Neural crest cell (in vitro differentiated cells): ENCODE measurements around the gene OSBPL6. TPM values are rescaled to one million over a fixed set of nuclear protein-coding genes. Genes with fewer than 3 reads are reported as not detected.

ENCODE experiments used
- DNase-seq: peaks from one replicate; pipeline ENCODE4 v3.0.0; 2021; ENCODE audit warnings: low read depth, mixed read lengths, low spot score
- H3K27ac Mint-ChIP-seq: one replicate; pipeline ENCODE4 v1.8.0; 2021; ENCODE audit warnings: mild to moderate bottlenecking, mixed read lengths; ENCODE audit not compliant: unreplicated experiment
- H3K27me3 Mint-ChIP-seq: 2 replicates; pipeline ENCODE4 v1.8.0; 2021; ENCODE audit warnings: low read depth, mild to moderate bottlenecking, mixed read lengths
- H3K36me3 Mint-ChIP-seq: 2 replicates; pipeline ENCODE4 v1.8.0; 2021; ENCODE audit warnings: low read depth, mild to moderate bottlenecking, mixed read lengths
- H3K4me1 Mint-ChIP-seq: 2 replicates; pipeline ENCODE4 v1.8.0; 2021; ENCODE audit warnings: mixed read lengths
- H3K4me3 Mint-ChIP-seq: one replicate; pipeline ENCODE4 v1.8.0; 2021; ENCODE audit warnings: mild to moderate bottlenecking, mixed read lengths
- H3K9me3 Mint-ChIP-seq: 2 replicates; pipeline ENCODE4 v1.8.0; 2021; ENCODE audit warnings: mixed read lengths
- total RNA-seq: library from RNA; stranded (reverse); gene quantifications from 2 replicates; pipeline ENCODE4 v1.2.1, GENCODE V29; 2021
- TF ChIP-seq, protein P1 (sequence below): fragments of 200-600 bp; sonication (generic); conservative IDR thresholded peaks from 2 replicates; pipeline ENCODE4 v1.5.0; 2021; ENCODE audit warnings: antibody characterized with exemption, mild to moderate bottlenecking

OSBPL6 gene
- total RNA-seq, 1 donor from 2014 or later: 10.8 TPM

DNA sequence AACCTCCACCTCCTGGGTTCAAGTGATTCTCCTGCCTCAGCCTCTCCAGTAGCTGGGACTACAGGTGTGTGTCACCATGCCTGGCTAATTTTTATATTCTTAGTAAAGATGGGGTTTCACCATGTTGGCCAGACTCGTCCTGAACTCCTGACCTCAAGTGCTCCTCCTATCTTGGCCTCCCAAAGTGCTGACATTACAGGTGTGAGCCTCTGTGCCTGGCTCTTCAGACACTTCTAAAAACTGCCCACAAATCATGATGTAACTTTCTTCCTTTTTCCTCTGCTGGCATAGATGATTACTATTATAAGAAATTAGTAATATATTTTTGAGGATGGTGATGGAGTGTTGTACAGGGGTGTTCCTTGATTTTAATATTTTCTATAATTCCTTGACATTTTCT lies 6.0 kb downstream of the OSBPL6 start:
- H3K9me3 Mint-ChIP-seq: no peaks in the 10 kb centered on the region
- H3K4me1 Mint-ChIP-seq: peaks cover 35% of the 10 kb centered on the region
- no peaks in the 10 kb centered on the region for H3K36me3 Mint-ChIP-seq
- DNase-seq: no peak
- TF ChIP-seq, protein P1, sequence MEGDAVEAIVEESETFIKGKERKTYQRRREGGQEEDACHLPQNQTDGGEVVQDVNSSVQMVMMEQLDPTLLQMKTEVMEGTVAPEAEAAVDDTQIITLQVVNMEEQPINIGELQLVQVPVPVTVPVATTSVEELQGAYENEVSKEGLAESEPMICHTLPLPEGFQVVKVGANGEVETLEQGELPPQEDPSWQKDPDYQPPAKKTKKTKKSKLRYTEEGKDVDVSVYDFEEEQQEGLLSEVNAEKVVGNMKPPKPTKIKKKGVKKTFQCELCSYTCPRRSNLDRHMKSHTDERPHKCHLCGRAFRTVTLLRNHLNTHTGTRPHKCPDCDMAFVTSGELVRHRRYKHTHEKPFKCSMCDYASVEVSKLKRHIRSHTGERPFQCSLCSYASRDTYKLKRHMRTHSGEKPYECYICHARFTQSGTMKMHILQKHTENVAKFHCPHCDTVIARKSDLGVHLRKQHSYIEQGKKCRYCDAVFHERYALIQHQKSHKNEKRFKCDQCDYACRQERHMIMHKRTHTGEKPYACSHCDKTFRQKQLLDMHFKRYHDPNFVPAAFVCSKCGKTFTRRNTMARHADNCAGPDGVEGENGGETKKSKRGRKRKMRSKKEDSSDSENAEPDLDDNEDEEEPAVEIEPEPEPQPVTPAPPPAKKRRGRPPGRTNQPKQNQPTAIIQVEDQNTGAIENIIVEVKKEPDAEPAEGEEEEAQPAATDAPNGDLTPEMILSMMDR: no peak
- no peak overlapping the region for H3K4me3 Mint-ChIP-seq
- no peak overlapping the region for H3K27ac Mint-ChIP-seq
- H3K27me3 Mint-ChIP-seq: no peaks in the 10 kb centered on the region

DNA sequence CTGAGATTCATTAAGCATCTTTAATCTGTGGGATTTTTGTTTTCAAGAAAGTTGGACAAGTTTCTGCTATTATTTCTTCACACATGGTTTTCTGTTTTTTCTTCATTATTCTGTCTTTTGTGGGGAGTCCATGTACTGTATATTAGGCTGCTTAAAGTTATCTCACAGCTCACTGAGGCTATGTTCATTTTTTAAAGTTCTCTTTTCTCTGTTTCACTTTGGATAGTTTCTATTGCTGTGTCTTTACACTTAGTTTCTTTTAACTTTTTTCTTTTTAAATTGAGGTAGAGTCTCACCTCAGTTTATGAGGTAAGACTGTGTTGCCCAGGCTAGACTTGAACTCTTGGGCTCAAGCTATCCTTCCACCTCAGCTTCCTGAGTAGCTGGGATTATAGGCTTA lies 8.6 kb downstream of the OSBPL6 start:
- no peak overlapping the region for H3K27ac Mint-ChIP-seq
- peaks cover 21% of the 10 kb centered on the region for H3K4me1 Mint-ChIP-seq
- H3K9me3 Mint-ChIP-seq: no peaks in the 10 kb centered on the region
- DNase-seq: no peak
- TF ChIP-seq, protein P1: no peak
- no peaks in the 10 kb centered on the region for H3K36me3 Mint-ChIP-seq
- H3K4me3 Mint-ChIP-seq: no peak overlapping the region
- H3K27me3 Mint-ChIP-seq: no peaks in the 10 kb centered on the region

DNA sequence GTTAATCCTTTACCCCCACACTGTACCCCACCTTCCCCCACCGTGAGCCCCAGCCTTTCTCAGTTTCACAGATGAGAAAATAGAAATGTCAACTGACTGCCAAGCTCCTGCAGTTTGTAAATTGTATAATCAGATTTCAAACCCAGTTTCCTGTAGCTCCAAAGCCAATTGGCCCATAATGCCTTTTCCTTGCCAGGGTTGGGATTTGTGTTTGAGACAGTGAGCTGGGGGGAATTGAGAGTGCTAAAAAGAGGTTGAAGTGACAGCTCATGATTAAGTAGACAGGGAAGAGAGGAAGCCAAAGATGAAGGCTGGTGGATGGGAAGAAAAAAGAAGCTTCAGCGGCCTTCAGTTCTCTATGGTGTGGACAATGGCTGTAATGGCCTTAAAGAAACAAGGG lies 10.7 kb downstream of the OSBPL6 start:
- TF ChIP-seq, protein P1: no peak
- no peak for DNase-seq
- no peaks in the 10 kb centered on the region for H3K36me3 Mint-ChIP-seq
- no peak overlapping the region for H3K27ac Mint-ChIP-seq
- peaks cover 26% of the 10 kb centered on the region for H3K4me1 Mint-ChIP-seq
- H3K27me3 Mint-ChIP-seq: no peaks in the 10 kb centered on the region
- H3K9me3 Mint-ChIP-seq: no peaks in the 10 kb centered on the region
- no peak overlapping the region for H3K4me3 Mint-ChIP-seq

DNA sequence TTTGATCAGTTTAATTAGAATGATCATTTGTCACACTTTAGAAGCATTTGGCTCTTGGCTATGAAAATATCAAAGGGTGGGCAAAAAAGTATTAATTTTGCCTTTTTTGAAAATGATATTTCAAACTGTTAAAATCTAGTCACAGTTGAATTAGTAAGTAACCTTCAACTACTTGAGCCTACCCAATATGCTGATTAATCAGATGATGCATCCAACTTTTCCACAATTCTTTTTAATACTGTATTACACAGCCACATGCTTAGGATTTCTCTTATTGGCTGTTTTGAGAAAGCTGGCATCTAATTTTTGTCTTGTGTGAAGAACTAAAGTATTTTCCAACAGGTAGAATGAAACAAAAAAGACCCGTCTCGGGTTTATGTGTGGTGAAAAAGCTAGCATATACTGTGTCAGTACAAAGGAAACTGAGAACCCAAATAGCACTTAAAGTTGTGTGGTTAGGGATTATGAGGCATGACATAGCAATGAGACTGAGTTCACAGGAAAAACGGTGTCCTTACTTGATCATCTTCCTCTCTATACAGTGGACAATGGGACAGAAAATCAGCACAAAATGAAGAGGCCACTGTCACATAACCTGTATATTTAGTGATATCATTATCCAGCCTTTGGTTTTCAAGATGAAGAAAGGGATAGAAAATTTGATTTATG lies 11.7 kb downstream of the OSBPL6 start:
- DNase-seq: no peak
- TF ChIP-seq, protein P1: no peak
- Mint-ChIP-seq H3K4me3 (no peak overlapping the region), H3K36me3 (no peaks in the 10 kb centered on the region), H3K4me1 (peaks cover 26% of the 10 kb centered on the region), H3K9me3 (no peaks in the 10 kb centered on the region), H3K27me3 (no peaks in the 10 kb centered on the region), H3K27ac (no peak overlapping the region)

DNA sequence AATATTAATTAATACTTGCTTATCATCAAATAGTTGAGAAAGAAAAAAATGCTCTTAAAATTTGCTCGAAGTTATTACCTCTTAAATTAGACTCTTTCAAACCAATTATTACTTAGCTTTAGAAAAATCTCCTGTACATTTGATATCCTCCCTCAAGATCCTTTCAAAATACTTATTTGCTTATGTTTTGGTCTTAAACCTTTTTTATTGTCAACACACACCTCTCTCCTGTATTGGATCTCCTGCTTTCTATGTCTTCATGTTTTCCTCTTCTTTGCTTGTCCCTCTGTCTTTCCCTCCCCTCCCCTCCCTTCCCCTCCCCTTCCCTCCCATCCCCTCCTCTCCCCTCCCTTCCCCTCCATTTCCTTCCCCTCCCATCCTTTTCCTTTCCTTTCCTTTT lies 14.0 kb downstream of the OSBPL6 start:
- Mint-ChIP-seq H3K27ac (no peak overlapping the region), H3K36me3 (no peaks in the 10 kb centered on the region), H3K9me3 (no peaks in the 10 kb centered on the region), H3K4me3 (no peak overlapping the region), H3K4me1 (peaks cover 46% of the 10 kb centered on the region), H3K27me3 (no peaks in the 10 kb centered on the region)
- TF ChIP-seq, protein P1: no peak
- DNase-seq: no peak
